HL-60/S4 treated with retinoic acid at 250 ng/mL for 4 days and 3 days (cell line): ENCODE data around the gene TFF2.

ENCODE experiments used
- in situ Hi-C: fragments of 300-500 bp; cut with MboI; formaldehyde crosslinking; loops from 2 replicates; pipeline ENCODE4 v1.7.0; 2022; ENCODE audit warnings: low sequenced_read_pairs

TFF2 gene

GRCh38 chr21:42384156-42384945 lies 33.6 kb upstream of the TFF2 start:
- in situ Hi-C loops = no loop called here

DNA sequence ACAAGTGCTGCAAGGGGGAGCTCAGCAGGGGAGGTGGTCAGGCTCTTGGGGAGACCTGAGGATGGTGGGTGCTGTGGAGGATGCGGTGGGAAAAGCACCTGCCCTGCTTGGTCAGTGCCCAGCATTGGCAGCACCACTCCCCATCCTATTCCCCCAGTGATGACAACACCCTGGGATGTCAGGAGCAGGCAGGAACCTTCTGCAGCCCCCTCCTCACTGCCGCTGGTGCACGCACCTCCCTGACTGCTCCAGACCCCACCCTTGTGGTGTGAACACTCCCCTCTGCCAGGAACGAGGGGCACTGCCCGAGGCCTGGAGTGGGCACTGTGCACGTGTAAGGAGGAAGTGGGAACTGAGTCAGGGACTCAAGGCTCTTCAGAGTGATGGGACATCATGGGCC lies 32.5 kb upstream of the TFF2 start:
- in situ Hi-C loops = no loop called here

- in situ Hi-C loops = no loop called here
Measured at GRCh38 chr21:42382915-42383314, 32.1 kb upstream of the TFF2 start.

- in situ Hi-C loops = no loop called here
Measured at GRCh38 chr21:42381347-42381984, 30.7 kb upstream of the TFF2 start.

DNA sequence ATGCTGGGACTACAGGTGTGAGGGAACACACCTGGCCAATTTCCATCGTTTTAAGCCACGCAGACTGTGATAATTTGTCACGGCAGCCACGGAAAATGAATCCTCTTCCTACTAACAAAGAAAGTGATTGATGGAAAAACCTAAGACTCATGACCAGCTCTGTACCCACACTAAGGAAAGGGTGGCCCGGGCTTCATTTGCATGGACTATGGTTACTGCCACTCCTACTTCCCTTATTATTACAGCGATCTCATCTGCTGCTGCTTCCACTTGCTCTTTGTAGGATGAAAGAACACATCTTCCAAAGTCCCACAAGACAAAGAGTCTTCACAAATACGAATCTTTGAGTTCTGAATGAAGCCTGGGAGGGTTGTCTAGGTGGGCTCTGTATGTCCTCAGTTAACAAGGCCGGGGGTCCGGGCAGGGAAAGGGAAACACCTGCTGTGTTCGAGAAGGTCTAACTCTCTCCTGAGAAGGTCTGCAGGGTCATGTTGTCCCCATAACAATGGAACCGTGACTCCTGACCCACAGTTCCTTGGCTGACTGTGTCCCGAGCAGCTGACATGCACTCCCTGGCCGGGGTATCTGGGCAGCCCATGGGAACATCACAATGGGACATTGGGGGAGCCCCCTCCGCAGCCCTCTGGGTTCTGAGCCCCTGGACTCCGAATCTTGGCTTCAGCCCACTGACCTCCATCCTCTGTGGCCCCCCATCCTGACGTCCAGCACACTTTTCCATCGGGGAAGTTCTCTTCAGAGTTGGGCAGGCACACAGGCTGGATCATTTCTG lies 28.8 kb upstream of the TFF2 start:
- in situ Hi-C loops = no loop called here

- in situ Hi-C loops = no loop called here
Measured at GRCh38 chr21:42378418-42378817, 27.6 kb upstream of the TFF2 start.

GRCh38 chr21:42377951-42378340 lies 27.2 kb upstream of the TFF2 start:
- in situ Hi-C loops = no loop called here

DNA sequence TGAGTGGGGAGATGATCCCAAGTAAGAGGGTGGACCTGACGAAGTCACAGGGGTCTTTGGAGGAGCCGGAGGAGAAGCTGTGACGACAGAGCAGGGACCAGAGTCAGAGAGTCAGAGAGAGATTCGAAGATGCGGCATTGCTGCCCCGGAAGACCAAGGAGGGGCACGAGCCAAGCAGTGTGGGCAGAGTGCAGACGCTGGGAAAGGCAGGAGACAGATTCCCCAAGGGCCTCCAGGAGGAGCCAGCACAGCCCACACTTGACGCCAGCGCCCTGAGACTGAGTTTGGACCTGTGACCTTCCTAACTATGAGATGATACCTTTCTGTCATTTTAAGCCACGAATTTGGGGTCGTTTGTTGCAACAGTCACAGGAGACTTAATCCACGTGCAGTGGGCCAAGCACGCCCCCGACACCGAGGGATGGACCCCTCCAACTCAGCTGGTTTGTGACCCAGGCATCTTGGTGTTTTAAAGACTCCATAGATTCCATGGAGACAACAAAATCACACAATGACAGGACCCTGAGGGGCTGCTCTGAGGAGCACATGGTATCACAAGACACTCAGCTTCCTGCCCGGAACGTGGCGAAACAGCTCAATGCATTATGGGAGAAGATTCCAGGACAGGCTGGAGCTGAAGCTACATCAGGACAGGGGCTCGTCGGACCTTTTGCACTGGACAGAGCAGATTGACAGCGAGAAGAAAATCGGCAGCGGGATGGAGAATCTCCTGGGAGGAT lies 26.6 kb upstream of the TFF2 start:
- in situ Hi-C loops = no loop called here

DNA sequence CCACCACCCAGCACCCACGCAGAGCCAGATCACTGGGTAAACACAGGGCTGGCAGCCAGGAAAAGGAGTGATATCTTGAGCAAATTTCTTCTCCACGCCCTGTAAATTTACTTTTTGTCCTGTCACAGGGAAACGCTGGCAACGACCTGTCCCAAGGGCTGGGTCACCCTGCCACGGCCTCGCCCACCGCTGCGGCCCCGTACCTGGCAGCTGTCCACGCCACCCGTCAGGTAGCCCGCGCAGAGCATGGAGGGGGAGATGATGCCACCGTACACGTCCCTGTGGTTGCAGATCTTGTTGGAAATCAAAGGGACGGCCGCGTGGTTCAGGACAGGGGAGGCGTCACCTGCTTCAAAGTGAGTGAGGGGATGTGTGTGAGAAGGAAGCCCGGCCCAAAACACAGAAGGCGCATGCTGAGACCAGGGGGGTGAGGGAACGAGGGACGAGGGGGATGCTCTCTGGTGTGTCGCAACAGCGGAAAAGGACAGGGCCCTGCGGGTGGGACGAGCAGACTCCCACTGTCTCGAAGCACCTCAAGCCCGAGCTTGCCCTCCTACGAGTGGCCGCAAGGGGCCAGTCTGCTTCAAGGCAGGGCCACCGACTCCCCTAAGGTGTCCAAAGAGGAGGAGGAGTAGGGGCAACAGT lies 25.7 kb upstream of the TFF2 start:
- in situ Hi-C loops = no loop called here

GRCh38 chr21:42375966-42376337 lies 25.2 kb upstream of the TFF2 start:
- in situ Hi-C loops = no loop called here

- in situ Hi-C loops = no loop called here
Measured at GRCh38 chr21:42375506-42375905, 24.7 kb upstream of the TFF2 start.

DNA sequence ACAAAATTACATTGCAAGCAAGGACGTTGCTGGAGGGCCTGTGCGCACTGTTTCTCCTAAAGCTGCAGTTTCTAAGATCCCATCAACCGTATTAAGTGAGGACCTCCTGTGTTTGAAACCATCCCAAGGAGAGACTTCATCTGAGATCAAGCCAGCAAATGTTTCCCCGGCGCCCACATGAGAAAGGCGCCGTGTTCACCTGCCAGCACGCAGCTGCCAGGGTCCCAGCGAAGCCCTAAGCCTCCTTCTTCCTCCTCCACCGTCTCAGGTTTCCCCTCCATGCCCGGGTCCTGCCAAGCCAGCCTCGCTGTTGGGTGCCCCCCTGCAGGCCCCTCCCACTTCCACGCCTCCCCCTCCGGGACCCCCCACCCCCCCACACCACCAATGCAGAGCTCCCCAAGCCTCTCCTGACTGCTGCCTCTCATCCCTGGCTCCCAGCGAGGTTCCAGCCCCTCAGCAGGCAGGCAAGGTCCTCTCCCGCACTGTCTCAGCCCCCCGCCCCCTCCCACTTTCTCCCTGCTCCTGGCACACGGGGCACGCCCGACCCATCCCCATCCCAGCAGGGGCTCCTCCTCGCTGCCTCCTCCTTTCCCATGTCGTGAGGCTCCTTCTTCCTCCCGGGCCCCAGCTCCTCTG lies 24.2 kb upstream of the TFF2 start:
- in situ Hi-C loops = no loop called here

- in situ Hi-C loops = no loop called here
Measured at GRCh38 chr21:42374457-42374856, 23.7 kb upstream of the TFF2 start.

- in situ Hi-C loops = no loop called here
Measured at GRCh38 chr21:42373908-42374455, 23.2 kb upstream of the TFF2 start.

DNA sequence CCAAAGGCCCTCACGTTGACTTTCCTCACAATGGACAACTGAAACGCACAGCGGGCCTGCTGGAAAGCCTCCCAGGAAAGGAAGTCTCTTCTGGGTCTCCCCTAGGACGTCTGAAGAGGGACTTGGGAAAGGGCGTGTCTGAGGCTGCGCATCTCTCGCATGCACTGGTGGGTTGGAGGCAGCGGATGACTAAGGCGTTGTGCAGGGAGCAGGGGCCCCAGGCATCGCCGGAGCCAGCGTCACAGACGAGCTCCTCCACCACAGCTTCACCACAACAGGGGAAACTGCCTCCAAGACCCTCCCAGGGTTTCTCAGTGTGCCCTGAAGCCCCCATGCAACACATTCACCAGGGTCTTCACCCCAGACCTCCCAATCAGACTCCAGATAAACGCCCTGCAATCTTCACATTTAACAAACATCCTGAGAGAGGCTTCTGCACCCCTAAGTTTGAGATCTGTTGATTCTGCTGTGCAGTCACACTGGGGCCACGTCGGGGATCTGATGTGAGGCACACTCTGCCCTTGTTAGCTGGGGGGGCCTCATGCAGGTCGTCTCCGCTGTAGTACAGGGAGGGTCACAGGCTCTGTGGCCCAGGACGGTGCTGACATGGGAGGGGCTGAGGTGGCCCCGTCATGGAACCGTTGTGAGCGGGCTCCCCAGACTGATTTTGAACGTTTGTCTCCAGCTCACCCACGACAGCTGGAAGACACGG lies 22.6 kb upstream of the TFF2 start:
- in situ Hi-C loops = no loop called here

DNA sequence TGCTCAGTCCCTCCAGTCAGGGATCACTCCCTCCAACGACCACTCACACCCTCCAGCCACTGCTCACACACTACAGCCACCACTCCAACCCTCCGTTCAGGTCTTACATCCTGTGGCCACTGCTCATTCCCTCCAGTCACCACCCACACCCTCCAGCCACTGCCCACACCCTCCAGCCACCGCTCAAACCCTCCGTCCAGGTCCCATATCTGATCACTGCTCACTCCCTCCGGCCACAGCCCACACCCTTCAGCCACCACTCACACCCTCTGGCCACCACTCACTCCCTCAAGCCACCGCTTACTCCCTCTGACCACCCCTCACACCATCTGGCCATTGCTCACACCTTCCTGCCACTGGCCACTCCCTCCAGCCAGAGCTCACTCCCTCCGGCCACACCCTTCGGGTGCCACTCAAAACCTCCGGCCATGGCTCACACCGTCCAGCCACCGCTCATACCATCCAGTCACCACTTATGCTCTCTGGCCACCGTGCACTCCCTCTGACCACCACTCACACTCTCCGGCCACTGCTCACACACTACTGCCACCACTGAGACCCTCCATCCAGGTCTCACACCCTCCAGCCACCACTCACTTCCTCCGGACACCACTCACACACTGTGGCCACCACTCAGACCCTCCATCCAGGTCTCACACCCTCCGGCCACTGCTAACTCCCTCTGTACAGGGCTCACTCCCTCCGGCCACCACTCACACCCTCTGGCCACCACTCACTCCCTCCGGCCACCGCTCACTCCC lies 20.3 kb upstream of the TFF2 start:
- in situ Hi-C loops = no loop called here

DNA sequence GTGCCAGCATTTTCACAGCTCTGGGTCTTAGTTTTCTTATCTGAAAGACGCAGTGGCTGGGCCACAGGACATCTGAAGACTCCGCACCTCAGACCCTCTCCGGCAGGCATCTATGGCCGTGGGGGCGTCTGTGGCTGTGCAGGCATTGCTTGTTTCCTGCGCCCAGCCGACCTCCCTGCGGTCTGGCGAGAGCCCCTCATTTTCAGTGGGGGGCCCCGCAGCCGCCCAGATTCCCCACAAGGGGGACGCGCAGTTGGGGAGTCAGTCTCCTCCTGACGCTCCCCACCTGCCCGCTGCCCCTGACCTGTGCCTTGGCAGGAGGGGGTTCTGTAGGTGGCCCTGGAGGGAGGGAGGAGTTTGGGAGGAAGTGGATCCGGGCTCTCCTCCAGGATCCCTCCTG lies 19.0 kb upstream of the TFF2 start:
- in situ Hi-C loops = no loop called here

- in situ Hi-C loops = no loop called here
Measured at GRCh38 chr21:42367367-42368165, 16.8 kb upstream of the TFF2 start.
